HG02970 (cell line): ENCODE measurements around the gene LINC01488.

Experiments used
- ATAC-seq: cut with Tn5 transposase; IDR thresholded peaks from one replicate; pipeline ENCODE4 v1.9.1; 2021; ENCODE audit warnings: mild to moderate bottlenecking, moderate library complexity, moderate number of reproducible peaks; ENCODE audit not compliant: unreplicated experiment, low FRiP score

The LINC01488 gene

GRCh38 chr11:69475141-69475865 lies 6.2 kb upstream of the LINC01488 start:
- ATAC-seq: no peak

- no peak for ATAC-seq
These were observed 5.5 kb upstream of the LINC01488 start for GRCh38 chr11:69475866-69476471.

GRCh38 chr11:69476509-69476961 lies 4.9 kb upstream of the LINC01488 start:
- ATAC-seq: no peak

- no peak for ATAC-seq
These were observed 4.4 kb upstream of the LINC01488 start for GRCh38 chr11:69477086-69477485.

- ATAC-seq: no peak
These were observed 1.7 kb upstream of the LINC01488 start for GRCh38 chr11:69479591-69480271.

GRCh38 chr11:69480547-69481392 lies 693 bp upstream of the LINC01488 start:
- no peak for ATAC-seq

- ATAC-seq: no peak
These were observed 859 bp downstream of the LINC01488 start for GRCh38 chr11:69482322-69482721.

GRCh38 chr11:69483170-69483569 lies 1.7 kb downstream of the LINC01488 start:
- ATAC-seq: no peak

GRCh38 chr11:69483691-69484426 lies 2.4 kb downstream of the LINC01488 start:
- no peak for ATAC-seq

- no peak for ATAC-seq
These were observed 3.2 kb downstream of the LINC01488 start for GRCh38 chr11:69484427-69485259.

GRCh38 chr11:69485337-69486041 lies 4.0 kb downstream of the LINC01488 start:
- no peak for ATAC-seq

GRCh38 chr11:69486056-69486772 lies 4.8 kb downstream of the LINC01488 start:
- ATAC-seq: no peak

GRCh38 chr11:69486773-69487291 lies 5.4 kb downstream of the LINC01488 start:
- no peak for ATAC-seq

GRCh38 chr11:69487391-69487790 lies 5.9 kb downstream of the LINC01488 start:
- ATAC-seq: no peak

- ATAC-seq: no peak
These were observed 6.5 kb downstream of the LINC01488 start for GRCh38 chr11:69487849-69488542.

GRCh38 chr11:69488543-69488940 lies 7.1 kb downstream of the LINC01488 start:
- no peak for ATAC-seq
